CD4-positive, alpha-beta T cell treated with Interleukin-17A for 4 hours (primary cell): ENCODE measurements around the gene ALK.
"Not testable (repeated sequence)": the region's sequence is repeated elsewhere in the genome, so short reads cannot be mapped to it uniquely, and the experiment has no call there.

ENCODE experiments used
- DNase-seq: peaks from one replicate; pipeline ENCODE4 v3.0.0-alpha.2; 2020; ENCODE audit warnings: mixed read lengths

Gene ALK

DNA sequence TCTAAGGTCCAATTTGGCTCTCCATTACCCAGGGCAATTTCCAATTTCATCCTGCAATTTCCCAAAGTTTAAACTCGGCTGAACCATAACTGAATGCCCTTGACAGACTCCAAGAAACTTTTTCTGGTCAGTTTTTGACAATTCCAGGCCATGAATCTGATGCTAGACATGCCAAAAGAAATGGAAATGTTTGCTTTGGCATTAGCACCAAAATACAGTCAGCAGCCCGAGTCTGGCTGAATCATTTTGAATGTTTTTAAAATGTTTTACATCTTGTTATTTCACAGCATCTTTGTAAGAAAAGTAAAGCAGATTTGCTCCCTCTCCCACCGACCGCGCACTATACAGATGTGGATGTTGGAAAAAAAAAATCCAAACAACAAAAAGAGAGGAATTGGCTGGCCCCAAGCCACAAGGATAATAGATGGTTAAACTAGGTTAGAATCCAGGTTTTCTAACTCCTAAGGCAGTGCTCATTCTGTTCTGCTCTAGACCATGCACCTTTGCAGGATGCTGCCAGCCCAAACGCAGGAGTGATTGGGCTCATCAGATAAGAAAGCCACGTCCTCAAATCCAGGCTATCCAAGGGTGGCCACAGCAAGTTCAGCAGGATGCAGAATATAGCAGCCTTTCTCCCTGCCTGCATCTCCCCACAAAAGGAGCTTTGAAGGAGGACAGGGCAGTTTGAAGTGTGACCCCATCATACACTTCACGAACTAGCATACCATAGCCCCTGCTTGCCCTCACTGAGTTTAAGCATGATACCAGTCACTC is 167.5 kb downstream of the ALK start:
- no peak for DNase-seq

DNA sequence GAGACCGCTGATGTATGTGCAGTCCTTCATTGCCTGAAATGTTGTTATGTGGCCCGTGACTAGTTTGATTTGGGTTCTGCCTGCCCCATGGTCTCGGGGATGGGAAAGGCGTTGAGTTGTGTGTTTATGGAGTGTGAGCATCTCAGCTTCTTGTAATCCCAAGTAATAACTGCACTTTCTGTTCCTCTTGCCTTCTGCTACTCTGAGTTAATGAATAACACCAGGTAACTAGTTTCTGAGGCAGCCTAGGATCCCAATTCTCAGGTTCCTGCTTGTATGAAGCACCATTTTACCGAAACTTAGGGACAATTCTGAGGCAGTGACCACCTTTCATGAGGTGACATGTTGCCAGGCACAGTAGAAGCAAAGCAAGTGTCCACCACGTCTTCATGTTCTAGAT is 170.0 kb downstream of the ALK start:
- DNase-seq: no peak

DNA sequence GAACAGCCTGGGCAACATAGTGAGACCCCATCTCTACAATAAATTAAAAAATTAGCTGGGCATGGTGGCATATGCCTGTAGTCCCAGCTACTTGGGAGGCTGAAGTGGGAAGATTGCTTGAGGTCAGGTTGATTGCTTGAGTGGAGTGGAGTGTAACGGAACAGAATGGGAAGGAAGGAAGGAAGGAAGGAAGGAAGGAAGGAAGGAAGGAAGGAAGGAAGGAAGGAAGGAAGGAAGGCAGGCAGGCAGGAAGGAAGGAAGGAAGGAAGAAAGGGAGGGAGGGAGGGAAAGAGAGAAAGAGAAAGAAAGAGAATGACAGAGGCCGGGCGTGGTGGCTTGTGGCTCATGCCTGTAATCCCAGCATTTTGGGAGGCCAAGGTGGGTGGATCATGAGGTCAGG is 170.9 kb downstream of the ALK start:
- not testable (repeated sequence) for DNase-seq

DNA sequence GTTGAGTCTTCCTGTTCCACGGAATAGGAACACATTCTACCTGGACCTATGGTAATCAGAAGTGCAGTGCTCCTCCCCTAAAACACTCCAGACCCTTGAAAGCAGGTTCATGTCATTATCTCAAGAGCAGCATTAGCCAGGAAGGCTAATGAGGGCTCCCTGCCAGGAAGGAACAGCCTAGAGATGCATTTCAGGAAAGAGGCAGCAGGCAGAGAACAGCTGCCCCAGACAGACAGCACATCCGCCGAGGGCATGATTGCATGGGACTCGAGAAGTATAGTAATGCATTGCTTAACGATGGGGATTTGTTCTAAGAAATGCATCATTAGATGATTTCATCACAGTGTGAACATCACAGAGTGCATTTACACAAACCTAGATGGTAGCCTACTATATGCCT is 171.5 kb downstream of the ALK start:
- DNase-seq: no peak

DNA sequence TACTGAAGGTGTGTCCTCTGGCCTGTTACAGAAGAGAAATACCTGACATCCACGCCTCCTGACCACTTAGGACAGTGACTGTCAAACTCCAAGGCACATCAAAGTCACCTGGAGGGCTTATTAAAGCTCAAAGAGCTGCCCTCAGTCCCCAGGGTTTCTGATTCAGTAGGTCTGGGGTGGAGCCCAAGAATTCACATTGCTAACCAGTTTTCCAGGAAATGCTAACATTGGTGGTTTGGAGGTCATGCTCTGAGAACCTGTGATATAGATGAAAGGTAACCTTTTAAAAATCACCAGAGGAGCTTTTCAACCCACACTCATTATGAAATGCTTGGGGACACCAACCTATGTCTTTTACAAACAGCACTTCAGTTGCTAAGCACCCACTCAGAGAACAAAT is 172.3 kb downstream of the ALK start:
- no peak for DNase-seq

DNA sequence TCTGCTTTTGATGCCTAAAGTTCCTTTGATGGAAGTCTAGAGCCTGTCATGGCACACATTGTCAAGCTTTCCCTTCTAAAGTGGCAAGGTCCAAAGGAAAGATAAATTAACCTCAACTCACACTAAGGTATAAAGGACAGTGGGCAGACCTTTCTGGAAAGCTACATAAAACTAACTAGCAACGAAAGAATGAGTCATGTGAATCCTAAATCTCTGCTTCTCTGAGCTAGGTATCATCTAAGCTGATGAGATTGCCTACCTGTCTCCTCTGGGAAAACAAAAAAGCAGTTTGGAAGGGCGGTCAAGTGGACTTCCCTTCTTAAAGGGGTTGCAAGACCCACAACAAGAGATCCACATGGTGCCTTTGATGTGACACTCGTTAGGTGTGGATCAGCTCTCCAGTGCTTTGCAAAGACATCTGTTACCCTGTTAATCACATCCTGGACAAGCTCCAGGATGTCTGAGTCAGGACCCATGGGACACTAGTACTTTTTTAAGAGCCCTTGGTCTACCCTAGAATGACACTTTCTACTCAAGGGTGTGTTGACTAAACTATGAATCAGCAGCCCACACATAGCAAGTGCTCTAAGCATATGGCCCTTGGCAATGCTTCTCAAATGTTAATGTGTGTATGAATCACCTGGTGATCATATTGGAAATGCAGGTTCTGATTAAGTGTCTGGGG is 173.5 kb downstream of the ALK start:
- no peak for DNase-seq

DNA sequence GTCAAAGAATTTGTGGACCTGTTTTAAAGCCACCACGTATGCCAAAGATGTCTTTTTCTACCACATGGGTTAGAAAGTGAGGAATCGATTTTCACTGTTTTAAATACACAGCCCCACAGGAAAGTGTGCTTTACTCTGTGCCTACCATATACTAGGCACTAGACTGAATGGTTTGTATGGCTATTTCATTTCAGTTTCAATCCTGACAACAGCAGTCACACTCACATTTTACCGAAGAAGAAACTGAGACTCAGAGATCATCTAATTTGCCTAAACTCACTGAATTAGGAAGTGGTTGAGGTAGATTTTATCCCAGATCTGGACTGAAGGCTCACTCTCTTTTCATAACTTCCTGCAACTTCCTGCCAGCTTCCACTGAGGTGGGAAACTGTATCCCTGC is 176.4 kb downstream of the ALK start:
- DNase-seq: no peak

DNA sequence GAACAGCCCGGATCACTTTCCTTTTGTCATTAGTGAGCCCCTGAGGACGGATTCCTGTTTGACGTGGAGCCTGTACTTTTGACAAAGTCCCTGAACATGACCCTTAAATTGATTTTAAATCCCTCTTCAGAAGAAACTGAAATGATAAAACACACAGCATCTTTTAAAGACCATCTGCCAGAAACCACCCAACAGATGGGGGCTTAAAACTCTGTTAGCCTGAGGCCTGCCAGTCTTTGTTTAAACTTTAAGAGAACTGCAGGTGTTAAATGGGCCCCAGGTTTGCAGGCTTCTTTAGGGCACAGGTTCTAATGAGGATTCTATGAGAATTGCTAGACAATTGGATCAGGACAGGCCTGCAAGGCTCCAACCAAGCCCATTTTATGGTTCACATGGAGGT is 177.9 kb downstream of the ALK start:
- no peak for DNase-seq

DNA sequence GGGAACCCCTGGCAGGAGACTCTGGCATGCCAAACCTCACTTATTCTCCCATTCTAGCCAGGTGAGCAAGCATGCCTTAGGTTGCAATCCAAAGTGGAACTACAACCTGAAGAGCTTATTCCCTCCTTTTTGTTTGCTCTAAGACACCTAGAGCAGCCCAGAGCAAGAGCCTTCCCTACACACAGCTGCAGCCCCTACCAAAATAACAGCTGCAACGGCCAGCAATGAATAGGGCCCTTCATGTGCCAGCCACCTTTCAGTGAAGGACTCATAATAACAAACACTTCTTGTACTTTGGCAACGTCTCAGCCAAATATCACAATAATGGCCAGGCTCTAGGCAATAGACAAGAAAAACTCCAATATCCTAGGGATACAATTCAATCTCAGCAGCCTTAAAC is 178.7 kb downstream of the ALK start:
- no peak for DNase-seq

DNA sequence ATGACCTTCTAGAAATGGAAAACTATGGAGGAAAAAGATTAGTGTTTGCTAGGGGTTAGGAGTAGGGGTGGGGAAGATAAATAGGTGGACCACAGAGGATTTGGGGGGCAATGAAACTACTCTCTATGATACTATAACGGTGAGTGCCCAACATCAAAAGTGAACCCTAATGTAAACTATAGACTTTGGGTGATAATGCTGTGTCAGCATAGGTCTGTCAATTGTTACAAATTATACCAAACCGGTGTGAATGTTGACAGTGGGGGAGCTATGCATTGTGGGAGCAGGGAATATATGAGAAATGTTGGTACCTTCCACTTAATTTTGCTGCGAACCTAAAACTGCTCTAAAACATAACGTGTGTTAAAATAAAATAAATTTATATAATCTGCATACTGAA is 180.3 kb downstream of the ALK start:
- DNase-seq: no peak

DNA sequence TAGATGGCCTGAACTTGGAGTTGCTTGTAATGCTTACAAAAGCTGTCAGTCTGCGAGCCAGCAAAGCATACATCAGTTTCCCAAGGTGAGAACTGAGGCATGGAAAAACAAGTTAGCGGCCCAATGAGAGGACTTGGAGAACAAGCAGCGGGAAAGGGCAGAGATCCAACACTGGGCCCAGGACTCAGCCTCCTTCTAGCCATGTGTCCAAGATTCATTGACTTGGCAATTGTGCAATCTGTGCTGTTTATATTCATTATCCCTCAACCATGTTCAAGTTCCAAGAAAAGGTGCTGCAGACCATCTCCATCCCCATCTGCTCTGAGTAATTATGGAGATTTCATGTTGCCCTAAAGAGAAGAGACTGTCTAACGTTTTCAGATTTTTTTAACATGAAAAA is 187.4 kb downstream of the ALK start:
- DNase-seq: no peak

DNA sequence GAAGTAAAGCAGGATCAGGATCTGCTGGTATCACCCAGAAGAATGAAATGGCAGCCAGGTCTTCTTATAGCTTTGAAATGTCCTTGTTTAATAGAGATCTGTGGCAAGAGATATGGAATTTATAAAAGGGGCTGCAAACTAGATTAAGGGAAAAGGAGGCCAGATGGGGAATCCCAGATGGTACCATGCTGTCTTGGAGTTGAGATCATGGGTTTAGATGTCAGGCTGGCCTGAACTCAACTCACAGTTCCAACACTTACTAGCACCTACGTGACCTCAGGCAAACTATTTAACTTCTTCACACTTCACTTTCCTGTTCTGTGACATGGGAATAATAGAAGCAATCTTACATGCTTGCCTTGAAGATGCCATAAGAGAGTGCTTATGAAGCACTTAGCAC is 188.2 kb downstream of the ALK start:
- DNase-seq: no peak

DNA sequence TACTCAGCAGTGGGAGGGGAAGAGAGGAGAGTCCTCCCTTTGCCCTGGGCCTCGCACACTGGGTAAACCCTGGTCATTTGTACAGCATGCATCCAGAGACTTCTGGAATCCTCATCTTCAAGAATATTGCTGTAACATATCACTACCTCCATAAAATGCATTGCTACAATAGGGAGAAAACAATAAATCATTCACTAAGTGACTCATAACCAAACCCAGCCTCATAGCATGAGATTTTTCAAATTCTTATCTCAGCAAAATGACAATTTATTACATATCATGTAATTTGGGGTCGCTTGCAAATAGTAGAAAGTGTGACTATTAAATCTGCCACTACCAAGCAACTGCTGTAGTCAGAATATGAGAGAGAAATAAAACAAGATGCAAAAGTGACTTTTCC is 189.4 kb downstream of the ALK start:
- DNase-seq: no peak

DNA sequence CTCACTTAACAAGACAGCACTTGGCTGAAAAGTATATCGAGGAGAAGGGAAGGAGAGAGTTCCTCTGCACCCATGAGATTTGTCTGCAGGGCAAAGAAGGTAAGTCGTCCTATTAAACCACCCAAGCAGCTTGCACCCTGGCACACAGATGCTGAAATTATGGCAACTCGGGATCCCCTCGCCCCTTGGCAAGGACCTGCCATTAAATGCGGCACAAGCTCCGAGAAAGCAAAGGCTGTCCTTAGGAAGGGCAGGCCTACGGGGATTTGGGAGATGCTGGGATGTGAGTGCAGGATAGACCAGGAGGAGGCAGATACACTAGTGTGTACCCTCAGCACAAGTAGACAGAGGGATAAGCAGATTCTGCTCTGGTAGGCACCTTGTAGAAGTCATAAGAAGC is 191.5 kb downstream of the ALK start:
- DNase-seq: no peak

DNA sequence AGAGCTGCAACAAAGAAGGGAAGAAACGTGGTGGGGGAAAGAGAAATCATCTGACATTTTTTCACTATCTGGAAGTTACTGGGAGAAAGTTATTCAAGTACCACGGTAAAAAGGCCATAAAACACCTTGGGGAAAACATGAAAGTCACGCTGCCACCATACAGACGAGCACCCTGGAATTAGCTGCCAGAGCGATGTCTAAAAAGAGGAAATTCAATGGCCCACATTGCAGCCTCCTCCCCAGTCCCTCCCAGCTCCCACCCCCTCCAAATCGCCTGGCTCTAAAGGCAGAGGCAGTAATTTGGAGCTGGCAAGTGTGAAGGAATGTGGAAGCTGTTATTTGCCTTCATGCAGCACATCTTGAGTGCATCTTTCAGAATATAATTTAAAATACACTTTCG is 192.0 kb downstream of the ALK start:
- DNase-seq: no peak

DNA sequence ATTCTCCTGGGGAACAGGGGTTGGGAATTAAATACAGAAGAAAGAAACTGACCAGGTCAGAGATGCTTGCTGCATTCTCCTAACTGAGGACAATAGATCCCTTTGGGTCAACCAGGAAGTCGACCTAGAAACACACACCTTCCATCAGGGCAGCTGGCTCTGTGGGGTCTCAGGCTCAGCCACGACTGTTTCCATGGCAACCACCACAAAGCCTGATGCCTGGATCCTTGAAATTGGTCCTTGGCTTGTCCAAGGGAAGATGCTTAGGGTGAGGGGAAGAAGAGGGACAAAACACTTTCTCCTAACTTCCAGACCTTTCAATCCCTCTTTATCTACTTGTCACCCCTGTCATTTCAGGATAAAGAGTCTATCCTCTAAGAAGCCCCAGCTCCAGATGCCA is 194.4 kb downstream of the ALK start:
- no peak for DNase-seq

DNA sequence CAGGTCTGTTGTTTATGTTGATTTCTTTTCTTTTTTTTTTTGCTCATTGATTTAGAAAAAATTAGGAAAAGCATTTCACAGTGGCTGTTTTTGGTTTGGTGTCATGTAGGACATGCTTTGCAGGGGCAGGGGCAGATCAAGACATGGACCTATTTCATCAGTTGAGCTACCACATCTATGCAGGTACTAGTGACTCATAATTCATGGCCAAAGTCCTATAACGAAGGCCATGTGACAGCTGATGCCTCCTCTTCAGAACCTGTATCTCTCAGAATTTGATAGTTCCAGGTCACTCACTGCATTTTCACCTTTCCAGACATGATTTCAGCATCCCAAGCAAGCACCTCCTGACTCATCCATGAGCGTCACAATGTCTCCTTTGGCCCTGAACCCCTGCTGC is 195.8 kb downstream of the ALK start:
- no peak for DNase-seq

DNA sequence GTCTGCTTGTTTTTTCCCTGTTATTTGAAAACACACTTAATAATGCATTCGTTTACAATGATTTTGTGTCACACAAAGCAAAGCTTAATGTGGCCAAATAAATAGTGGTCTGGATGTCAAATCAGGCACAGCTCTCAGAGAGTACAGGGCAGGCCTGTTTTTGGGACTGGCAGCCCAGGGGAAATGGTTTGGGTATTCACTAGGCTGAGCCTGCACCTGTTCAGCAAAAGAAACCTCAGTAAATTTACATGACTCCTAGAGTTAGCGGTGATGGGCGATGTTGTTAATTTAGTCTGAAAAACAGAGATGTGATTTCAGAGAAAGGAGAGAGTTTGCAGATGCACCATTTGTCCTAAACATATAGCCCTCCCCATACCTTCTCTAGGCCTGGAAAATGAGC is 197.1 kb downstream of the ALK start:
- no peak for DNase-seq

DNA sequence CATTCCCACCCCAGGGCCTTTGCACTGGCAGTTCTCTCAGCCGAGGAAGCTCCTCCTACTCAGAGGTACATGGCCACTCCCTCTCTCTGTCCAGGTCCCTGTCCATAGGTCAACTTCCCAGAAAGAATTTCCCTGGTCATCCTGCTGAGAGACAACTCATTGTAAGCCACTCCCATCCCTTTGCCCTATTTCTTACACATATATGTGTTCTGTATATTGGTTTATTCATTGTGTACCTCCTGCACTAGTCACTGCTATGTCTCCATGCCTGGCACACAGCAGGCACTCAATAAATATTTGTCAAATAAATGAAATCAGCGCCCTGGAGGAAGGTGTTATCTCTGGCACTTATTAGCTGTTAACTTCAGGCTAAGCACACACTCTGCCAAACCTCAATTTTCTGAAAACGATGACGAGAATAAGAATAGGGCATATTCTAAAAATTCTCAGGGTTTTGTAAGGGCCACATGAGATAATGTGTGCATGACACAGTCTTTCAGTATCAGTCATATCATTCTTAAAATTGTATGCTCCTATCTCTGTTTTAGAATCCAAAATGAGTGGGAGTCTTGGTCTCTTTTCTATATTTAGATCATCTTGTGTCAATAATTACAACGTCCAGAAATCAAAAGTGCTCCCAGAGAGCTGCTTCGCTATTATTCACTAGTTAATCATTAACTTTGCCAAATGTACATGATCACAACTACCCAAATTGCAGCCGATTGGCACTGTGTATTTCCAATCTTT is 198.0 kb downstream of the ALK start:
- no peak for DNase-seq

DNA sequence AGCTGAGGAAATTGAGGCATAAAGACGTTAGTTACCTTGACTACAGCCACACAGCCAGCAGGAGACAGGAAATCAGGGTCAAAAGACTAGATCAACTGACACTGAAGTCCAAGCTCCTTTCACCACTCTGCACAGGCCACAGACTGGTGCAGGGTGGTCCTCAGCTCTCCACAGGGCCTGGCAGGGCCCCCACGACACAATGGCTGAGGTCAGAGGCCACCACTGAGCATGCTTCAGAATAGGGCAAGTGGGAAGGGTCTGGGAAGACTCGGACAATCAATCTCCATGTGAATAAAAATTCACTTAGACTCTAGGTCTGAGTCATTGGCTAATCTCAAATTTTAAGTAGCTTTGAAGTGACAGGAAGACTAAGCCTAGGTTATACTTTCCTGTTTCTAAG is 201.7 kb downstream of the ALK start:
- DNase-seq: no peak

DNA sequence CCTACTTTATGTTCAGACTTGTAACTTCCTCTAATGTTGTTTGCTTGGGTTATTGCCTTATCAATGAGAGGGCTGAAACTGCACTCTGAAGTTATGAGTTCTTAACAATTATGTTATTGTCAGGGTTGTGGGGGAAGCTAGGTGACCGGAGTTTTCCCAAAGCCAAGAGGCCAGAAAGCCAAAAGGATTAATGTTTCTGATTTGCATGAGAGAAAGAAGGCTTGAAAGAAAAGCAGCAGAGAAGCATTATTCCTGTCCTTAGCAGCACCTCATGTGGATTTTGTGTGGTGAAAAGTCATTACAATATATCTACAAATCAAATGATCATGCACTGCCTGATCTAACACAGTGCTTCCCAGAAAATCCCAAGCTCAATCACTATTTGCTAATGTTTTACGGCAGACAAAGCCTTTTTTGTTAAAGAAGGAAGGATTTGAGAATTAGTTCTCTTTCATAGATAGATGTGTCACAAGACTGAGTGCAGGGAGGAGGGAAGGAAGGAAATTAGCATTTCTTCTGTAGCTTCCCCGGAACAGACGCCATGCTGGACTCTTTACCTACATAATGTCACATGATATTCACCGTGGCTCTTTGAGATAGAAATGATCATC is 203.2 kb downstream of the ALK start:
- DNase-seq: no peak

DNA sequence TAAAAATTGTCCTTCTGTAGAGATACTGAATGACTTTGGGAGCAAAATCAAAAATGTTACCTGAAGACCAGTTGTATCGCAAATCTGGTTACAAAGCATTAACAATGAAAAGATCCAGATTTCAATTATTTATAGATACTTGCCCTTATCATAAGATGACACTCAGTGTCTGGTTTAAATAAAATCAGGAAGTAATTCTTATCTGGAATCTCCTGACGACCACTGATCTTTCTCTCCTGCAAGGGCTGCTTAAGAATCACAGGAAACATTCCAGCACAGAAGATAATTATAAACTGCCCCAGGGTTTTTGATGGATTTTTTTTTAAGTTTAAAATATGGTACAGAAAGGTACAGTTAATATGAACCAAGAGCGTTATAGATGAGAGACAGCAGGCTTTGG is 205.7 kb downstream of the ALK start:
- no peak for DNase-seq

DNA sequence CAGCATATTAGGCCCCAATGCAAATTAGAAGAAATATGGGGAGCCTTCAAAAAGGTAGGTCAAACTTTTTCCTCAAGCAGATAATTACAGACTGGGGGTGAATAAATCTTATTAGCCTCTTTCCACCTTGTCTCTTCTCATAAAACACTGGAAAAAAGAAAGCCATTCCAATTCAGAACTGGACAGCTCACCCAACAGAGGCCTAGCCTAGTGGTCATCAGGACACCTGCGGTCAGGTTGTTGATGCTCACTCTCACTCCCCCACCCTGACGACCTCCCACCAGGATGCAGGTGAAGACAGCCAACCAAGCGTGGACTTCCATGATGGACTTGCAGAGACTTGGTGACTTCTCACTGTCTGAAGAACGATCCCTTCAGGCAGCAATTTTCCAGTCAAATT is 207.1 kb downstream of the ALK start:
- no peak for DNase-seq
